ENCODE data around the gene TMPRSS15. TPM values are rescaled to one million over a fixed set of nuclear protein-coding genes. Genes with fewer than 3 reads are reported as not detected.
A peak's percentile ranks its signal among the peaks of the same experiment; 100 is the strongest.

The TMPRSS15 gene
- total RNA-seq, 2 donors from 2014 or later, result not detected

DNA sequence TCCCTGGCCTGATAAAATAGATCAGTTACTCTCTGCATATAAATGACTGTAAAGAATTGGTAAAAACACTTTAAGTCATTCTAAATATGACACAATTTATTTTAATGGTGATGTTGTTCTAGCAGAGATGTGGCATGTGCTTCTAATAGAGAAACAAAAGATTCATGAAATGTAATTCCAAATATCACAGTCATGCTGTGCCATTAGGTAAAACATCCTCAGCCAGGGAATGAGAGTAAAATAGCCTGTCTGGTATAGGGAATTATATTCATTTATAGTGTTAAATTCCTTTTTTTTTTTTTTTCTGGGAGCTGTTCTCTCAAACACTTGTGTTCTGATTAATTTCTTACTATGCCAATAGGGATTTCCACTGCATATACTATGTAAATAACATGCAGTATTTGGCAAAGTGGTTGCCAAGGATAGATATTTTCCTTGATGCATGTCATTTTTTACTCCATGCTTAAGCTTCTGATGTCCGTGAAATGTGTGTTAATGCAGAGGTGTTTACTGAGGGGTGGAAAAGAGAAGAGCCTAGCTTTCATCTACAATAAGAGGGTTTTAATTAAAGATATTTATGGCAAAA lies 67.8 kb downstream of the TMPRSS15 start:
- no peak overlapping the region for H3K27ac ChIP-seq
- no peaks in the 10 kb centered on the region for H3K27me3 ChIP-seq
- H3K9me3 ChIP-seq, result no peaks in the 10 kb centered on the region
- intact Hi-C loops (cut with DNase I), result no loop called here
- 57 to 62% methylated on average over 1 of the region's 1 CpG for WGBS, 2 donors
- ATAC-seq (no peak), DNase-seq (no peak)
- H3K4me3 ChIP-seq, result no peak overlapping the region
- H3K36me3 ChIP-seq (replicated peaks in 1 of 2; ENCODE audit: insufficient read depth in 1 of 2, low read depth in 2 of 2), result no peaks in the 10 kb centered on the region
- H3K4me1 ChIP-seq, result no peaks in the 10 kb centered on the region
- TF ChIP-seq, protein P1, sequence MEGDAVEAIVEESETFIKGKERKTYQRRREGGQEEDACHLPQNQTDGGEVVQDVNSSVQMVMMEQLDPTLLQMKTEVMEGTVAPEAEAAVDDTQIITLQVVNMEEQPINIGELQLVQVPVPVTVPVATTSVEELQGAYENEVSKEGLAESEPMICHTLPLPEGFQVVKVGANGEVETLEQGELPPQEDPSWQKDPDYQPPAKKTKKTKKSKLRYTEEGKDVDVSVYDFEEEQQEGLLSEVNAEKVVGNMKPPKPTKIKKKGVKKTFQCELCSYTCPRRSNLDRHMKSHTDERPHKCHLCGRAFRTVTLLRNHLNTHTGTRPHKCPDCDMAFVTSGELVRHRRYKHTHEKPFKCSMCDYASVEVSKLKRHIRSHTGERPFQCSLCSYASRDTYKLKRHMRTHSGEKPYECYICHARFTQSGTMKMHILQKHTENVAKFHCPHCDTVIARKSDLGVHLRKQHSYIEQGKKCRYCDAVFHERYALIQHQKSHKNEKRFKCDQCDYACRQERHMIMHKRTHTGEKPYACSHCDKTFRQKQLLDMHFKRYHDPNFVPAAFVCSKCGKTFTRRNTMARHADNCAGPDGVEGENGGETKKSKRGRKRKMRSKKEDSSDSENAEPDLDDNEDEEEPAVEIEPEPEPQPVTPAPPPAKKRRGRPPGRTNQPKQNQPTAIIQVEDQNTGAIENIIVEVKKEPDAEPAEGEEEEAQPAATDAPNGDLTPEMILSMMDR (IDR thresholded peaks at IDR 0.05), result no peak
- TF ChIP-seq POLR2A (IDR thresholded peaks at IDR 0.05), result no peak

DNA sequence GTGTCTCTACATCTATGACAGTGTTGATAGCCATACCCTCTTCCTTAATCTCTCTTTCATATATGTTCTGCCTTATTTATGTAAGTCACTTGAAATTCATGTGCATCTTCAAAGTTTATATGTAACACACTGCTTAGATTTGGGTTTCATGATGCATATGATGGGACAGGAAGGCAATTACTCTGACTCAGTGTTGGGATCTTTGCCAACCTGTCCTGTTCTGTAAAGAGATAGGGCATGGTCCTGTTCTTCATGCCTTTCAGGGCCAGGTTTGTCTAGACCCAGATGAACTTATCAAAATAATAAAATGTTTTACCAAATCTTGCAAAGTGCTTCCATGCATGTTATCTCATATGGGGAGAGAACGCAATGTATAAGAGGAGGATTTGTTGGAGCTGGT lies 69.5 kb downstream of the TMPRSS15 start:
- no peak overlapping the region for H3K27ac ChIP-seq
- no peaks in the 10 kb centered on the region for H3K36me3 ChIP-seq (replicated peaks in 1 of 2; ENCODE audit: insufficient read depth in 1 of 2, low read depth in 2 of 2)
- H3K4me3 ChIP-seq, result no peak overlapping the region
- no peaks in the 10 kb centered on the region for H3K4me1 ChIP-seq
- TF ChIP-seq POLR2A (IDR thresholded peaks at IDR 0.05), result no peak
- TF ChIP-seq, protein P1 (IDR thresholded peaks at IDR 0.05), result no peak
- WGBS, 2 donors, result 79 to 84% methylated on average over 1 of the region's 1 CpG
- ATAC-seq (no peak), DNase-seq (no peak)
- H3K27me3 ChIP-seq, result no peaks in the 10 kb centered on the region
- no peaks in the 10 kb centered on the region for H3K9me3 ChIP-seq
- intact Hi-C loops (cut with DNase I), result no loop called here

DNA sequence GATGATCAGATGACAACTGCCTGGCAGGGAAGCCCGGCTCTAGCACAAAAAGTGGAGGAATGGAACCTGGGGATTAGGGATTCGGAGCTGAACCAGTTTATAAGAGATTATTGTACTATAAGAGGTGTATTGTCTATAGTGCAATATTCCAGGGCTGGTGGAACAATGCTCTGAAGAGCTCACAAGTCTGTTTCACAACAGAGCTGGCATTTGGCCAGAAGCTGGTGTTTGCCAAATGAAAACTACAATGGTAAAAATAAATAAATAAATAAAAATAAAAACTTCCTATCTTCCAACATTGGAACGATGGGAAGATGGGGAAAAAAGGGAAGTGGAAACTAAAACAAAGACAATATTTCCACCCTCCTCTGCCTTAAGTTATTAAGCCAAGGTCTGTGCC lies 85.4 kb downstream of the TMPRSS15 start:
- Histone ChIP-seq H3K4me3 (no peak overlapping the region), H3K4me1 (no peaks in the 10 kb centered on the region), H3K36me3 (replicated peaks in 1 of 2; ENCODE audit: insufficient read depth in 1 of 2, low read depth in 2 of 2) (no peaks in the 10 kb centered on the region), H3K27me3 (no peaks in the 10 kb centered on the region), H3K9me3 (no peaks in the 10 kb centered on the region), H3K27ac (no peak overlapping the region)
- no peak for TF ChIP-seq POLR2A (IDR thresholded peaks at IDR 0.05)
- TF ChIP-seq, protein P1 (IDR thresholded peaks at IDR 0.05), result no peak
- intact Hi-C loops (cut with DNase I), result no loop called here
- ATAC-seq, result no peak
- peak in 3 of 4 donors; percentile 12 to 16 (median 12) for DNase-seq
- 36 to 54% methylated on average over 3 of the region's 3 CpGs for WGBS, 2 donors

DNA sequence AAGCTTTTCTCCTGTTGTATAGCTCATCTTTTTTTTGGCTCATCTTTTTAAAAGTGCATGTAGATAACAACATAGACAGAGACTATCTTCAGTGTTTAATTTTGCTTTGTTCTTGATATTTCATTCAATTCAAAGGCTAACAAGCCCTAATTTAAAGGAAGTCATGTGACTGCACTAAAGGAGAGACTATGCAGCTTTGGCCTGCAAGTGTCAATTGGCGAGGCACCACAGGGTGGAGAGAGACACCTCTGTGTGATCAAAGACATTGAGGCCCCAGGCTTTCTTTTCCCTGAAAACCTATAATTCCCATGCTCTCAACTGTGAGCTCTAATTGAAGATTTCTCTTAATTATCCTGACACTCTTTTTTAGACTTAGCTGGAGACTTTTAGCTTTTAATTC lies 105.4 kb downstream of the TMPRSS15 start:
- no peaks in the 10 kb centered on the region for H3K4me1 ChIP-seq
- H3K27ac ChIP-seq, result no peak overlapping the region
- H3K36me3 ChIP-seq (replicated peaks in 1 of 2; ENCODE audit: insufficient read depth in 1 of 2, low read depth in 2 of 2), result no peaks in the 10 kb centered on the region
- H3K27me3 ChIP-seq, result no peaks in the 10 kb centered on the region
- intact Hi-C loops (cut with DNase I), result no loop called here
- no peak overlapping the region for H3K4me3 ChIP-seq
- H3K9me3 ChIP-seq, result no peaks in the 10 kb centered on the region
- TF ChIP-seq, protein P1 (IDR thresholded peaks at IDR 0.05), result no peak
- no peak for TF ChIP-seq POLR2A (IDR thresholded peaks at IDR 0.05)
- ATAC-seq (no peak), DNase-seq (no peak)
- 50 to 57% methylated on average over 1 of the region's 1 CpG for WGBS, 2 donors

DNA sequence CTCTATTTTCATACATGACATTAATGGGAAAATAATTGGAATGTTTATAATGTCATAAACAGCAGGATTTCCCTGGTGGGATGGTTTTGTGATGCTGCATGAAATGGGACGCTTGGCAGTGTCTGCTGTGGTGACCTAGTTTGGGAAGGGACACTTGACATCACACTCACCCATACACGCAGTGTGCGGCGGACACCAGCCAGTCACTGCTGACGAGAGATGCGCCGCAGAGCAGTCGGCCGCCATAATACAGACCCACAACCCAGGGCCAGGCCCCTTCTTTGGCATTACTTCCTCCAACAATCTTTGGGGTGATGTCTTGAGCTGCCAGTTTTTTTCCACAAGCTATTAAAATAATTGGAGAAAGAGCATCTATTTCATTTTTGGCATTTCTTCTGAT lies 109.5 kb downstream of the TMPRSS15 start:
- DNase-seq (no peak), ATAC-seq (no peak)
- Histone ChIP-seq H3K4me3 (no peak overlapping the region), H3K4me1 (no peaks in the 10 kb centered on the region), H3K9me3 (no peaks in the 10 kb centered on the region), H3K36me3 (replicated peaks in 1 of 2; ENCODE audit: insufficient read depth in 1 of 2, low read depth in 2 of 2) (no peaks in the 10 kb centered on the region), H3K27ac (no peak overlapping the region), H3K27me3 (no peaks in the 10 kb centered on the region)
- intact Hi-C loops (cut with DNase I), result no loop called here
- WGBS, 2 donors, result 59 to 64% methylated on average over 9 of the region's 9 CpGs
- TF ChIP-seq, protein P1 (IDR thresholded peaks at IDR 0.05), result no peak
- no peak for TF ChIP-seq POLR2A (IDR thresholded peaks at IDR 0.05)
